Hepatocyte (in vitro differentiated cells): ENCODE measurements around the gene HTR2B.

Experiments used
- EZH2phosphoT487 ChIP-seq: fragments of 200-600 bp; sonication (generic); IDR thresholded peaks from one replicate; pipeline ENCODE4 v1.6.1; 2018; ENCODE audit warnings: antibody characterized with exemption, mild to moderate bottlenecking, low read depth, moderate library complexity; ENCODE audit not compliant: unreplicated experiment, severe bottlenecking
- TF ChIP-seq, protein P1 (sequence below): fragments of 200-600 bp; sonication (generic); IDR thresholded peaks from 2 replicates; pipeline ENCODE4 v1.5.1; 2016; ENCODE audit warnings: antibody characterized with exemption, mild to moderate bottlenecking; ENCODE audit not compliant: poor library complexity

DNA sequence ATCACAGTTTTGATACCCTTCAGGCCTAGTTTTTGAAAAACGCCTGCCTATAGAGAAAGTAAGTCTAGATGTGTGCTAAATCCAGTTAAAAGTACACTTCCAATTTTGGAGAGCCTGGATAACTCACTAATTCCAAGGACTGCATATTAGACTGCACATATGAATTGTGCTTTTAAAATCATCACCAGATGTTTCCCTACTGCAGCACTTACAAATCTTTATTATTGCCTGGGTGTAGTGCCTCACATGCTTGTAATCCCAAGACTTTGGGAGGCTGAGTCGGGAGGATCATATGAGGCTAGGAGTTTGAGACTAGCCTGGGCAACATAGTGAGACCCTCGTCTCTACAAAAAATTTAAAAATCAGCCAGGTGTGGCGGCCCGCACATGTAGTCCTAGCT, 35.9 kb upstream of the HTR2B start:
- TF ChIP-seq, protein P1, sequence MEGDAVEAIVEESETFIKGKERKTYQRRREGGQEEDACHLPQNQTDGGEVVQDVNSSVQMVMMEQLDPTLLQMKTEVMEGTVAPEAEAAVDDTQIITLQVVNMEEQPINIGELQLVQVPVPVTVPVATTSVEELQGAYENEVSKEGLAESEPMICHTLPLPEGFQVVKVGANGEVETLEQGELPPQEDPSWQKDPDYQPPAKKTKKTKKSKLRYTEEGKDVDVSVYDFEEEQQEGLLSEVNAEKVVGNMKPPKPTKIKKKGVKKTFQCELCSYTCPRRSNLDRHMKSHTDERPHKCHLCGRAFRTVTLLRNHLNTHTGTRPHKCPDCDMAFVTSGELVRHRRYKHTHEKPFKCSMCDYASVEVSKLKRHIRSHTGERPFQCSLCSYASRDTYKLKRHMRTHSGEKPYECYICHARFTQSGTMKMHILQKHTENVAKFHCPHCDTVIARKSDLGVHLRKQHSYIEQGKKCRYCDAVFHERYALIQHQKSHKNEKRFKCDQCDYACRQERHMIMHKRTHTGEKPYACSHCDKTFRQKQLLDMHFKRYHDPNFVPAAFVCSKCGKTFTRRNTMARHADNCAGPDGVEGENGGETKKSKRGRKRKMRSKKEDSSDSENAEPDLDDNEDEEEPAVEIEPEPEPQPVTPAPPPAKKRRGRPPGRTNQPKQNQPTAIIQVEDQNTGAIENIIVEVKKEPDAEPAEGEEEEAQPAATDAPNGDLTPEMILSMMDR = no peak
- no peak for TF ChIP-seq EZH2phosphoT487
